ENCODE measurements around the gene CALHM5.

Gene CALHM5

DNA sequence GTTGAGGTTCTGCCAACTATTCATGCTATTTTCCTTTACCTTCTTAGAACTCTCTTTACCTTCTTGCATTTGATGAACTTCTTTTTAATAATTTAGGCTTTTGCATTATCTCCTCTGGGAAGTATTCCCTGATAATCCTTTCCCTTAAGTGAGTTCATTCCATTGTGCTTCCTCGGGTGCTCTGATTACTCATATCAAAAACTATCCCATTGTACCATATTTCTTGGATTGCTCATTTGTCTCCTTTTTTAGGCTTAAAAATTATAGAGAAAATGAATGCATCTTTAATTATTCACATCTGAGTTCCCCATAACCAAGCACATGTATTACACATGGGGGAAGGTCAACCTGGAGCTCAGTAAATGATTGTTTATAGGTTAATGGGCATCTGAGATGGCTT, 44.6 kb downstream of the CALHM5 start:
- DNase-seq, result no peak

DNA sequence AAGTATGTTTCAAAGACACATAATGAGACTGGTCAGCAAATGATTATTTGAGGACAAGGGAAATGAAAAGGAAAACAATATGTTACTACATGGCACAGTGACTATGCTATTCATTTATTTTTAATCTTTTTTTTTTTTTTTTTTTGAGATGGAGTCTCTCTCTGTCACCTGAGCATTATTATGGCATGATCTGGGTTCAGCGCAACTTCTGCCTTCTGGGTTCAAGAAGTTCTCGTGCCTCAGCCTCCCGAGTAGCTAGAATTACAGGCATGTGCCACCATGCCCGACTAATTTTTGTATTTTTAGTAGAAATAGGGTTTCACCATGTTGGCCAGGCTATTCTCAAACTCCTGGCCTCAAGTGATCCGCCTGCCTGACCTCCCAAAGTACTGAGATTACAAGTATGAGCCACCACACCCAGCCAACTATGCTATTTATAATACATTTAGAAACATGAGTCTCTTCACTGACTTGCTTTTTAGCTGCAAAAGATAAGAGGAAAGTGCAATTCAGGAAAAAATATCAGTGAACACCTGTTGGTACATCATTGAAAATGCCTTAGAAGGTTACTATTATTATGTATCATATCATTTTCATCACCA, 45.5 kb downstream of the CALHM5 start:
- no peak for DNase-seq

DNA sequence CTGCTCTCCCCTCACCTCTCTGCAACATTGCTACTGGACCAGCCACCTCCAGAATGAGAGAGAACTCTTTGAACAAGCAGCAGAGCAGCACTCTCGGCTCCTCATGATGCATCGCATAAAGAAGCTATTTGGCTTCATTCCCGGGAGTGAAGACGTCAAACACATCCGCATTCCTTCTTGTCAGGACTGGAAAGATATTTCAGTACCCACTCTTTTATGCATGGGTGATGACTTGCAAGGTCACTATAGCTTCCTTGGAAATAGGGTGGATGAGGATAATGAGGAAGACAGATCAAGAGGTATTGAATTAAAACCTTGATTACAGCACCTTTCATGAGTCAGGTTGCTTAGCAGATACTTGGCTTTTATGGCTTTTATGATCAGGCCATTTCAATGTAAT, 46.5 kb downstream of the CALHM5 start:
- no peak for DNase-seq

DNA sequence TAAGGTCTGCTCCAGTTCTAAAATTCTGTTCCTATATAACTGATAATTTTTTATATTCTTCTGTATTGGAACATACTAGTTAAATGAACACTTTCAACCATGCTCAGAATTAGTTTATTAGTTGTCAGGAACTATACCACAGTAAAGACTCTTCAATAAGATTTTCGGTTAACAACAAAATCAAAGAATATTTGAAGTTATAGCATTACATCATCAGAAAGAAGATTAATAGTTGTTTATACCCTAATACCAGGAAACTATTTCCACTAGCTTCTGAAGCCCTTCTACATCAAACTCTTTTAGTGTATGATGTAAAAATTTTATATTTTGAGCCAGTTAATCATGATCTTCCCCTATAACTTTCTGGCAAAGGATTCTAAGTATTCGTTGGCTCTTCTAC, 48.7 kb downstream of the CALHM5 start:
- DNase-seq, result no peak

DNA sequence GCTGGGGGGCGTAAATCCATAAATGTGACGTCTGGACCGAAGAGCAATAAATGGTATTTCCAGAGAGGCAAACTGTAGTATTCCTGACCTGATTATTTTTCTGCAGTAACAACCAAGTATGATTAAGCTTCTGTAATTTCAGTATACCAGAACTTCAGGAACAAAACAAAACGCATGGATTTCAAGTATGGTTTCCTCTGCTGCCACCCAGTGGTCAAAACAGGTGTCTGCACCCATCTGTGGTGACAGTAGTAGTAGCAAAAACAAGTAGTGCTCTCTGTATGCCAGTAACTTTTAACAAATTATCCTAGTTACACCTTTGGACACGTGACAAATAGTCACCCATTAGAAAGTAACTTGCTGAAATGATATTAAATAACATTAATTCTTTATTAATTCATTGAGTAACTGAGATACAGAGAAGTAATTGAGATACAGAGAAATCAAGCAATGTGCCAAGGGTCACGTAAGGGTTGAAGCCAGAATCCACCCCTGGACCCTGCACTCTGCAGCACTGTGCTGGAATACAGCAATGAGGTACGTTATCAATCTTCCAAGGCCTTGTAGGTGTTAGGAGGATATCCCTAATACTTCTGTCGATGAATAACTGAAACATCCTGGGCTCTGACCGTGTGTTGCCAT, 50.1 kb downstream of the CALHM5 start:
- peak; percentile 71 for DNase-seq

DNA sequence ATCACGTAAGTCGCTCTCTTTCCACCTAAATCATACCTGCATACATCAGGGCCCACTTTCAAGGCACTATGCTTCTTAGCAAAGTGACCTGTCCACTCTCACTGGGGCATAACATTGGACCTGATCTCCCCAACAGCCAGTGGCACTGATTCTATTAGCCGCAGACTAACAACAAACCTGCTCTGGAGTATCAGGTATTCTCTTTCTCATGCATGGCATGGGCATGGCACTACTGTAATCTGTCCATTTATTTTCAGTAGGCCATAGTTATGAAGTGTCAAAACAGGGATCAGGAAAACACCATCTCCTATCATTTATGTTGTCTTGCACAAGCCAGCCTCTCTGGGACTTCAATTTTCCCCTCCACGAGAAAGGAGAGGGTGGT, 50.6 kb downstream of the CALHM5 start:
- no peak for DNase-seq

DNA sequence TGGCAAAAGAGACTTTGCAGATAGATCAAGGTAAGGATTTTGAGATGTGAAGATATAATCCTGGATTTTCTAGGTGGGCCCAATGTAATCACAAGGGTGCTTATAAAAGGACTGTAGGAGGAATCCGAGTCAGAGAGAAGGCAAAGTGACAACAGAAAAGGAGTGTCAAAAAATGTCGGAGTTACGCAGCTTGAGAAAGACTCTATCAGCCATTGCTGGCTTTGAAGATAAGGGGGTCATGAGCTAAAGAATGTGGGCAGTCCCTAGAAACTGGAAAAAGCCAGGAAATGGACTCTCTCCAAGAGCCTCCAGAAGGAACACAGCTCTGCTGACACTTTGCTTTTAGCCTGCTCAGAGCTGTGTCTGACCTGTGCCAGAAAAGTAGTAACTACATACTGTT, 51.2 kb downstream of the CALHM5 start:
- no peak for DNase-seq

DNA sequence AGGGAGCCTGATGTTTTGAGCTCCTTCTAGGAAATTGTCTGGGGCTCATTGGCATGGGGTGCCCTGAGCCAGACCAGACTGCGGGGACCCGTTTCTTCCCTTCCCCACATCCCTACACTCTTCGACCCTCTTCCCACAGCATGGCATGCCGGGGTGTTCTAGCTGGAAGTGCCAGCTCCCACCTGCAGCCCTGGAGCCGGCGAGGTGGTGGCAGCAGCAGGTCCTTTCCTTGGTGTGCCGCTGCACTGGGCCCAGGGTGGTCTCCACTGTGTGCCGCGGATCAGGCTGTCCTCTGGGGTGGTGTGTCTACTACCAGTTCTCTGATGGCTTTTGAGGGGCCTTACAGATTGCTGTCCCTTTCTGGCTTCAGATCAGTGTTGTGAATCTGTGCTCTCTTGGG, 52.4 kb downstream of the CALHM5 start:
- DNase-seq, result no peak

DNA sequence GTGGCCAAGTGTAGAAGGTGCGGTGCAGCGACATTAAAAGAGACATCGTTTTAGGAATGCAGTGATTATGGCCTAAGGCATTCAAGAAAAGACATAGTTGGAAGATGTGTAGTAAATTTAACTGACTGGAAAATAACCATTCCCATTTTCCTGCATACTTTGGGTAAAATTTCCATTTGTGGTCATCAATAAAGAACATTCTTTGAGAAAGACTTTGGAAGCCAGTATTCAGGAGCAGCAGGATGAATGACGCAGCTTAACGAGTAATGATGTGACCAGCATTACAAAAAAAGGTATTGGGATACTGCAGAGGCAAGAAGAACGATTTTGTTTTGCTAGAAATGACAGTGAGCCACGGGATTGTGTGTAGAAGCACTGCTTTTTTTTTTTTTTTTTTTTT, 52.9 kb downstream of the CALHM5 start:
- no peak for DNase-seq

DNA sequence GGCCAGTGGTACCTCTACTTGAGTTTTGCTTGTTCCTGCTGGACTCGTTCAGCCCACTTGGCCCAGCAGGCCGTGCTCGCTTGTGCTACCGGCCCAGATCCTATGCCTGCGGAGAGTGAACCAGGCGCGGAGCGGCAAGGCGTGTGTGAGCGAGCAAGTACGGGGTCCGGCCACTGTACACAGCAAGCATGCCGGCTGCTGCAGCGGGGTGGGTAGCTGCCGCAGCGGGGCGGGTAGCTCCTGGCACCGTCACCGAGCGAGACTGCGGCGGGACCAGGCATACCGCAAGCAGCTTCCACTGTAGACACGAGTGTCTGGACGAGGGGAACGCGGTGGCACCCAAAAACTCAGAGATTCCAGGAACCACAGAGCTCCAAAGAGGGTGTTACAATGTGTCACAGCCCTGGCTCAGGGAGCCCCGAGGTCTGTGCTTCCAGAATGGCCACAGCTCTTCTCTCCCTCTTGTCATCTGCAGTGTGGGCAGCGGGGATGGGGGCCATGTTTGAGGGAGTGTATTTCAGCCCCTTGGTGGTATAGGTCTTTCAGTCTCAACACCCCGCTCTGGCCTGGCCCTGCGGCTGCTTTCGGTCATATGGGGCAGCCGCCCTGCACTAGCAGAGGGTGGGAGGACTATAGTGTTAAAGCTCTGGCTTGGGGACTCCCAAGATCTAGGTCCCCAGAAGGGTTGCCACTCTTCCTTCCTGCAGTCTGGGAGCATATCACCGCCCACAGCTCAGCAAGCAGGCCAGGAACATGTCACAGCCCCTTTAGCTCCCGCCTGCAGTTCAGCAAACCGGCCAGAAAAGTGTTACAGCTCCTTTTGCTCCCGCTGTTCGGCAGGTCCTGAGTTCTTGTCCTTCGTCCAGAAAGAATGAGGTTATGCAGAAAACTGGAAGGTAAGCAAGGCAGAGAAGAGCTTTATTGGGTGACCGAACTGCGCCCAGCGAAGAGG, 53.8 kb downstream of the CALHM5 start:
- DNase-seq, result no peak

DNA sequence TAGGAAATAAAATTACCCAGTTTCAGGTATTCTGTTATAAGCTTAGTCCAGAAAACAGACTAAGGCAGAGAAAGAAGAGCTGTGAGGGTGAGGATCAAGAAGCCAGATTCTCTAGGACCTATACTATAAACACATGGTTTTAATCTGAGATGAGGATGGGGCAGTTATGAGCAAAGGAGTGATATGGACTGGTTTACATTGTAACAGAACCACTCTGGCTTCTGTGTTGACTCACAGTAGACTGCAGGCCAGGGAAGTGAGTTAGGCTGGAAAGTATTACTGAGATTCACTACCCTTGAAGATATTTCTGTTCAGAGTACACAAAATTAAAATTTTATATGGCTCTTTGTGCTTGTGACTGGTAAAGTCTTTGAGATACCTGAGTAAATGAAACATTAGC, 56.7 kb downstream of the CALHM5 start:
- DNase-seq, result no peak

DNA sequence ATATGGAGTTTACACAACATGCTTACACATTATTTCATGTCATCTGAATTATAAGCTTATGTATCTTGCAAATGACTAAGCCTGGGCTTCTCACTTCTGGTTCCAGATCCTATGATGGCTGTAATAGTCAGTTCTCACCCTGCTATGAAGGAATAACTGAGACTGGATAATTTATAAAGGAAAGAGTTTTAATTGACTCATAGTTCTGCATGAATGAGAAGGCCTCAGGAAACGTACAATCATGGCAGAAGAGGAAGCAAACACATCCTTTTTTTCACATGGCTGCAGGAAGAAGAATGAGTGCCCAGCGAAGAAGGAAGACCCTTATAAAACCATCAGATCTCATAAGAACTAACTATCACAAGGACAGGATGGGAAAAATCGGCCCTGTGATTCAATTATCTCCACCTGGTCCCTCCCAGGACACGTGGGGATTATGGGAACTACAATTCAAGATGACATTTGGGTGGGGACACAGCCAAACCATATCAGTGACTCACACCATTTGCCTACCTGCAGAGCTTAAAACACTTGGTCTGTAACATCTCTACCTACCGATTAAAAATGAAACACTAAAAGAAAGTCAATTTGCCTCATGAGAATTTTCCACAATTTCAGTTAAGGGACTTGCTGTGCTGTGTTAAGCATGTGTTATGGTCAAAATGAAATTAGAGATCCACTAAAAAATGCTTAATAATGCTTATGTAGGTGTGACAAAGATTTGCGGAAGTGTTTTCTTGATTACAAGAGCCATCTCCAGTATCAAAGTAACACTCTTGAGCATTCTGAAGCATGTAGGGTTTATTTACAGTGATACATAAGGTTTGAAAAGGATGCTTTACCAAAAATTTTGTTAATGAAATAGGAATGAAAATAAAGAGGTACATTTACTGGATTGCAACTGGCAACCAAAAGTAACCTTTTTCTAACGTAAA, 57.6 kb downstream of the CALHM5 start:
- peak; percentile 33 for DNase-seq

DNA sequence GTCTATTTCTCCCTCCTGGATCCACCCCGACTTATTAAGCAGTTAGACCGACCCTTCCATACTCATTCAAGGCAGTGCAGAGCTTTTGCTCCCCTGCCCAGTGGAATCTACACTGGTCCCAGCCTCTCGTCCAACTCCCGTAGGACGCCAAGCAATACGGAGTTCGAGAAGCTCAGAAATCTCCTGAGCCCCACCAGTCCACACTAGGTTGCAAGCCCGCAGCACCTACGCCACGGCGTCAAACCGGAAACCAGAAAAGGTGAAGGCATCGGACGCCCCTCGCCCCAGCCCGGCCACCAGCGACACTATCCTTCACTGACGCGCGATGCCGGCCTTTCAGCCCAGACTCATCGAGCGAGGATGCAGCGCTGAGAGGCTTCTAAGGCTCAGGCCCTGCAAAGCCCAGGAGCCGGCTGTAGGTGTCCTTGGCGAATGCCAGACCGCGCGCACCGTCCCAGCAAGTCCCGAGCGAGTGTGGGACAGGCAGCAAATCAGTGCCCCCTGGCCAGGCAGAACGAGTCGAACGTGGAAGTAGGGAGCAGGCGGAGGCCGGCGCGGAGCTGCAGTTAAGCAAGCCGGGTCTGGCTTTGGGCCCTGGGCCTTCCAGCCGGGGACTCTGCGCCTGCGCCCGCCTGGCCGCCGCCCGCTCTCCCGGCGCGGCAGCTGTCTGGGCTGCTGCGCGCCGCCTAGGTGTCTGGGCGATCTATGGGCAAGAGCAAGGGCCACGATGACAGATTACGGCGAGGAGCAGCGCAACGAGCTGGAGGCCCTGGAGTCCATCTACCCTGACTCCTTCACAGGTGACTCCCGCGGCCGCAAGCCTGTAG, 59.6 kb downstream of the CALHM5 start, which contains the start of gene RWDD1:
TSS of gene RWDD1 (plus strand) at position 649 of the 827 bp plus-strand sequence. CDS start at position 728, 79 bp downstream.
- peak; percentile 99 for DNase-seq

DNA sequence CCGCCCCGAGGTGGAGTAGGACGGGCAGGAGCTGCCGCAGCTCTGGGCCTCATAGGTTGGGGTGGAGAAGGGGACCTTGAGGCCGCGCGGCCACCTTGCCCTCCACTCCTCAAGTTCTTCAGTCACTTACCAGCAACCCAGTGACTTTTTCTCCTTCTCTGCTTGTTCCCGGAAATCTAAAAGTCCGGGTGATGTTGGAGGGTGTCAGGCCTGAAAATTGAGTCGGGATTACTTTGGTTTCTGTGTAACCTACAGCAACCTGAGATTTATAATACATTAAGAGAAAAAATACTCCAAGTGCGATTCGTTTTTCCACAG, 60.2 kb downstream of the CALHM5 start:
- no peak for DNase-seq

DNA sequence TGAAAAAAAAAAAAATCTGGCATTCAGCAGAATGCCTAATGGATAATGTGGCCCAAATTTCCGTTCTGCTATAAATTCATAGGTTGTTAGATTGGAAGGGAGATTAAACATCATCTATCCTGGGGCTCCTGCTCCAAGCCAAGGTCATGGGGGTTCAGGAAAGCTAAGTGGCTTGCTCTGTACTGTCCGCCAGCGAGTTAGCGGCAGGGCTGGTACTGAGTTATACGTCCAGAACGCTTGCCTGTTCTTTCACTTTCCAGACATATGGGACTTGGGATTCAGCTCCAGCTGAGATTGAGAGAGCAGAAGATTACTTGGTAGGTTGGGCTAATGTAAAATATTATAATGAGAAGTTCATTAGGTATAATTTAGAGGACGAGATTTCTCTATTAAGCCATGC, 60.7 kb downstream of the CALHM5 start:
- peak; percentile 55 for DNase-seq

All from inflammatory macrophage treated with lipopolysaccharide for 4 hours (primary cell).